A673 (cell line): ENCODE data around the gene ZFP92. TPM values are rescaled to one million over a fixed set of nuclear protein-coding genes. Genes with fewer than 3 reads are reported as not detected.

Experiments
- BruUV-seq: library from RNA; stranded (reverse); fragments of 400-500 nt; replicated peaks from 2 replicates; lab custom pipeline; 2021; lab: Mats Ljungman, UMichigan
- CTCF ChIA-PET: fragments of 300-600 bp; sonication (Branson Sonifier 250); formaldehyde crosslinking; loops from one replicate; lab custom pipeline; 2022; ENCODE audit warnings: antibody characterized with exemption; lab: Charles Lee
- POLR2A ChIA-PET: fragments of 300-600 bp; sonication (Branson Sonifier 250); formaldehyde crosslinking; loops from one replicate; lab custom pipeline; 2022; ENCODE audit warnings: antibody characterized with exemption; ENCODE audit not compliant: low non-redundant PET; lab: Charles Lee
- DNase-seq: peaks from one replicate; pipeline ENCODE4 v3.0.0-alpha.2; 2015; ENCODE audit warnings: low spot score
- H3K27ac ChIP-seq: fragments of 200-600 bp; sonication (generic); 2 replicates; pipeline ENCODE4 v1.5.1; 2016; ENCODE audit warnings: mixed run types, low read depth, mild to moderate bottlenecking, mixed read lengths, antibody characterized with exemption, low read length; ENCODE audit not compliant: poor library complexity, severe bottlenecking
- H3K27me3 ChIP-seq: fragments of 200-600 bp; sonication (generic); replicated peaks from 2 replicates; pipeline ENCODE4 v1.6.1; 2017; ENCODE audit warnings: mixed run types, low read depth, mild to moderate bottlenecking, mixed read lengths, antibody characterized with exemption, low read length; ENCODE audit not compliant: insufficient read depth, poor library complexity
- H3K36me3 ChIP-seq: fragments of 200-600 bp; sonication (generic); 2 replicates; pipeline ENCODE4 v1.6.1; 2016; ENCODE audit warnings: mixed run types, mild to moderate bottlenecking, mixed read lengths, antibody characterized with exemption, low read length; ENCODE audit not compliant: insufficient read depth, poor library complexity, severe bottlenecking
- H3K4me1 ChIP-seq: fragments of 200-600 bp; sonication (generic); 2 replicates; pipeline ENCODE4 v1.6.1; 2017; ENCODE audit warnings: mixed run types, mild to moderate bottlenecking, mixed read lengths, antibody characterized with exemption, low read length; ENCODE audit not compliant: insufficient read depth, poor library complexity, severe bottlenecking
- H3K4me3 ChIP-seq: fragments of 200-600 bp; sonication (generic); 2 replicates; pipeline ENCODE4 v1.5.1; 2016; ENCODE audit warnings: low read depth, mixed run types, mild to moderate bottlenecking, mixed read lengths, low read length; ENCODE audit not compliant: poor library complexity, severe bottlenecking
- H3K9me3 ChIP-seq: fragments of 200-600 bp; sonication (generic); 2 replicates; pipeline ENCODE4 v1.6.1; 2016; ENCODE audit warnings: mixed run types, low read depth, mild to moderate bottlenecking, mixed read lengths, antibody characterized with exemption, low read length; ENCODE audit not compliant: poor library complexity, severe bottlenecking
- CTCF ChIP-seq: fragments of 300-800, 200-600 bp; sonication (generic); conservative IDR thresholded peaks from 2 replicates; pipeline ENCODE4 v1.5.1; 2017; ENCODE audit warnings: low read depth, mild to moderate bottlenecking, antibody characterized with exemption, low read length, moderate library complexity, mixed read lengths
- EZH2 ChIP-seq: fragments of 200-600 bp; sonication (generic); IDR thresholded peaks from 2 replicates; pipeline ENCODE4 v1.6.1; 2017; ENCODE audit warnings: borderline replicate concordance, low read depth, mild to moderate bottlenecking, mixed read lengths, antibody characterized with exemption, low read length; ENCODE audit not compliant: poor library complexity, severe bottlenecking
- intact Hi-C: fragments of 100-400 bp; cut with micrococcal nuclease; formaldehyde crosslinking; loops from one replicate; pipeline ENCODE4 v1.10.0; 2022; ENCODE audit not compliant: unreplicated experiment
- total RNA-seq: library from RNA; stranded (reverse); gene quantifications from 2 replicates; pipeline ENCODE4 v1.2.3, GENCODE V29; 2021

ZFP92 gene
- total RNA-seq, 1 experiment from 2014 or later = 0.41 TPM

GRCh38 chrX:153457136-153457825 is 46.0 kb downstream of the ZFP92 start:
- POLR2A ChIA-PET = no interaction called here
- intact Hi-C loops = no loop called here
- TF ChIP-seq CTCF = no peak
- TF ChIP-seq EZH2 = no peak

GRCh38 chrX:153457827-153458466 is 46.7 kb downstream of the ZFP92 start:
- Histone ChIP-seq H3K9me3 (no peaks in the 10 kb centered on the region), H3K4me3 (no peak overlapping the region), H3K4me1 (no peaks in the 10 kb centered on the region), H3K27me3 (no peaks in the 10 kb centered on the region), H3K27ac (no peak overlapping the region), H3K36me3 (no peaks in the 10 kb centered on the region)
- TF ChIP-seq CTCF (no peak), EZH2 (no peak)
- POLR2A ChIA-PET = no interaction called here
- CTCF ChIA-PET = no interaction called here
- no peak for DNase-seq
- intact Hi-C loops = no loop called here
- BruUV-seq = no TSS peak

More at GRCh38 chrX:153457136-153457825, 46.0 kb downstream of the ZFP92 start:
- Histone ChIP-seq H3K4me3 (no peak overlapping the region), H3K27ac (no peak overlapping the region), H3K9me3 (no peaks in the 10 kb centered on the region), H3K36me3 (no peaks in the 10 kb centered on the region), H3K27me3 (no peaks in the 10 kb centered on the region), H3K4me1 (no peaks in the 10 kb centered on the region)
- CTCF ChIA-PET = no interaction called here
- DNase-seq = no peak
- no TSS peak for BruUV-seq

- H3K9me3 ChIP-seq = no peaks in the 10 kb centered on the region
- TF ChIP-seq CTCF = no peak
- no peak for TF ChIP-seq EZH2
- no peak overlapping the region for H3K27ac ChIP-seq
- H3K4me3 ChIP-seq = no peak overlapping the region
- POLR2A ChIA-PET = no interaction called here
- CTCF ChIA-PET = no interaction called here
- H3K27me3 ChIP-seq = no peaks in the 10 kb centered on the region
- intact Hi-C loops = no loop called here
- H3K4me1 ChIP-seq = no peaks in the 10 kb centered on the region
- H3K36me3 ChIP-seq = no peaks in the 10 kb centered on the region
- no peak for DNase-seq
- BruUV-seq = no TSS peak
These were observed 47.2 kb downstream of the ZFP92 start for GRCh38 chrX:153458476-153458875.
